HEK293 (cell line): ENCODE results near the gene CDADC1.

Experiments used
- BCL11B ChIP-seq: fragments of 450-650 bp; formaldehyde crosslinking; IDR thresholded peaks from 2 replicates; pipeline ENCODE4 v1.5.1; 2016; ENCODE audit warnings: low read depth, missing biosample characterization, missing genetic modification characterization
- EGR2 ChIP-seq: fragments of 450-650 bp; formaldehyde crosslinking; IDR thresholded peaks from 2 replicates; pipeline ENCODE4 v1.5.1; 2016; ENCODE audit warnings: low read depth, missing biosample characterization, missing genetic modification characterization
- GLIS2 ChIP-seq: fragments of 450-650 bp; formaldehyde crosslinking; IDR thresholded peaks from 2 replicates; pipeline ENCODE4 v1.5.1; 2016; ENCODE audit warnings: missing biosample characterization, missing genetic modification characterization
- OSR2 ChIP-seq: fragments of 450-650 bp; formaldehyde crosslinking; IDR thresholded peaks from 2 replicates; pipeline ENCODE4 v1.5.1; 2016; ENCODE audit warnings: missing biosample characterization, missing genetic modification characterization
- SP7 ChIP-seq: fragments of 450-650 bp; formaldehyde crosslinking; IDR thresholded peaks from 2 replicates; pipeline ENCODE4 v1.5.1; 2016; ENCODE audit warnings: missing biosample characterization, missing genetic modification characterization
- TCF7L2 ChIP-seq: IDR thresholded peaks from 2 replicates; pipeline ENCODE4 v1.6.1; 2011; ENCODE audit warnings: low read depth, mild to moderate bottlenecking, inconsistent platforms, low read length, moderate library complexity, borderline replicate concordance
- YY1 ChIP-seq: fragments of 450-650 bp; formaldehyde crosslinking; IDR thresholded peaks from 2 replicates; pipeline ENCODE4 v1.5.1; 2018; ENCODE audit warnings: missing biosample characterization, missing genetic modification characterization
- ZBTB48 ChIP-seq: fragments of 450-650 bp; formaldehyde crosslinking; IDR thresholded peaks from 2 replicates; pipeline ENCODE4 v1.5.1; 2016; ENCODE audit warnings: missing biosample characterization, missing genetic modification characterization
- ZFP37 ChIP-seq: fragments of 450-650 bp; formaldehyde crosslinking; IDR thresholded peaks from 2 replicates; pipeline ENCODE4 v1.5.1; 2016; ENCODE audit warnings: missing biosample characterization, missing genetic modification characterization
- ZNF169 ChIP-seq: fragments of 450-650 bp; formaldehyde crosslinking; IDR thresholded peaks from 2 replicates; pipeline ENCODE4 v1.5.1; 2016; ENCODE audit warnings: missing biosample characterization, missing genetic modification characterization
- ZNF324 ChIP-seq: fragments of 450-650 bp; formaldehyde crosslinking; IDR thresholded peaks from 2 replicates; pipeline ENCODE4 v1.5.1; 2016; ENCODE audit warnings: missing biosample characterization, missing genetic modification characterization
- ZNF404 ChIP-seq: fragments of 450-650 bp; formaldehyde crosslinking; IDR thresholded peaks from 2 replicates; pipeline ENCODE4 v1.5.1; 2017; ENCODE audit warnings: missing biosample characterization, missing genetic modification characterization
- ZNF501 ChIP-seq: fragments of 450-650 bp; formaldehyde crosslinking; IDR thresholded peaks from 2 replicates; pipeline ENCODE4 v1.5.1; 2016; ENCODE audit warnings: missing biosample characterization, missing genetic modification characterization
- ZNF530 ChIP-seq: fragments of 450-650 bp; formaldehyde crosslinking; IDR thresholded peaks from 2 replicates; pipeline ENCODE4 v1.5.1; 2016; ENCODE audit warnings: low read depth, missing biosample characterization, missing genetic modification characterization
- ZNF560 ChIP-seq: fragments of 450-650 bp; formaldehyde crosslinking; IDR thresholded peaks from 2 replicates; pipeline ENCODE4 v1.5.1; 2017; ENCODE audit warnings: missing biosample characterization, missing genetic modification characterization, borderline replicate concordance
- ZNF600 ChIP-seq: fragments of 450-650 bp; formaldehyde crosslinking; IDR thresholded peaks from 2 replicates; pipeline ENCODE4 v1.5.1; 2016; ENCODE audit warnings: missing biosample characterization, missing genetic modification characterization
- ZSCAN30 ChIP-seq: fragments of 450-650 bp; IDR thresholded peaks from 2 replicates; pipeline ENCODE4 v1.5.1; 2018; ENCODE audit warnings: missing biosample characterization, mild to moderate bottlenecking, missing genetic modification characterization, moderate library complexity
- ZXDB ChIP-seq: fragments of 450-650 bp; formaldehyde crosslinking; IDR thresholded peaks from 2 replicates; pipeline ENCODE4 v1.5.1; 2016; ENCODE audit warnings: missing biosample characterization, missing genetic modification characterization
- TF ChIP-seq, protein P1 (sequence below): fragments of 450-650 bp; formaldehyde crosslinking; IDR thresholded peaks from 2 replicates; pipeline ENCODE4 v1.5.1; 2016; ENCODE audit warnings: missing biosample characterization, missing genetic modification characterization
- TF ChIP-seq, protein P2 (sequence below): fragments of 450-650 bp; formaldehyde crosslinking; conservative IDR thresholded peaks from 2 replicates; pipeline ENCODE4 v1.5.1; 2016; ENCODE audit warnings: low read depth, missing biosample characterization, missing genetic modification characterization
- TF ChIP-seq, protein P3 (sequence below): sonication (generic); formaldehyde crosslinking; IDR thresholded peaks from 2 replicates; pipeline ENCODE4 v1.8.1; 2022; ENCODE audit warnings: mild to moderate bottlenecking, moderate library complexity, missing genetic modification reagents
- TF ChIP-seq, protein P4 (sequence below): fragments of 450-650 bp; formaldehyde crosslinking; IDR thresholded peaks from 2 replicates; pipeline ENCODE4 v1.5.1; 2016; ENCODE audit warnings: missing biosample characterization, missing genetic modification characterization, low read depth
- TF ChIP-seq, protein P5 (sequence below): fragments of 450-650 bp; formaldehyde crosslinking; IDR thresholded peaks from 2 replicates; pipeline ENCODE4 v1.5.1; 2017; ENCODE audit warnings: missing biosample characterization, missing genetic modification characterization
- TF ChIP-seq, protein P6 (sequence below): fragments of 450-650 bp; formaldehyde crosslinking; IDR thresholded peaks from 2 replicates; pipeline ENCODE4 v1.5.0; 2017; ENCODE audit warnings: missing biosample characterization, missing genetic modification characterization, borderline replicate concordance

CDADC1 gene

DNA sequence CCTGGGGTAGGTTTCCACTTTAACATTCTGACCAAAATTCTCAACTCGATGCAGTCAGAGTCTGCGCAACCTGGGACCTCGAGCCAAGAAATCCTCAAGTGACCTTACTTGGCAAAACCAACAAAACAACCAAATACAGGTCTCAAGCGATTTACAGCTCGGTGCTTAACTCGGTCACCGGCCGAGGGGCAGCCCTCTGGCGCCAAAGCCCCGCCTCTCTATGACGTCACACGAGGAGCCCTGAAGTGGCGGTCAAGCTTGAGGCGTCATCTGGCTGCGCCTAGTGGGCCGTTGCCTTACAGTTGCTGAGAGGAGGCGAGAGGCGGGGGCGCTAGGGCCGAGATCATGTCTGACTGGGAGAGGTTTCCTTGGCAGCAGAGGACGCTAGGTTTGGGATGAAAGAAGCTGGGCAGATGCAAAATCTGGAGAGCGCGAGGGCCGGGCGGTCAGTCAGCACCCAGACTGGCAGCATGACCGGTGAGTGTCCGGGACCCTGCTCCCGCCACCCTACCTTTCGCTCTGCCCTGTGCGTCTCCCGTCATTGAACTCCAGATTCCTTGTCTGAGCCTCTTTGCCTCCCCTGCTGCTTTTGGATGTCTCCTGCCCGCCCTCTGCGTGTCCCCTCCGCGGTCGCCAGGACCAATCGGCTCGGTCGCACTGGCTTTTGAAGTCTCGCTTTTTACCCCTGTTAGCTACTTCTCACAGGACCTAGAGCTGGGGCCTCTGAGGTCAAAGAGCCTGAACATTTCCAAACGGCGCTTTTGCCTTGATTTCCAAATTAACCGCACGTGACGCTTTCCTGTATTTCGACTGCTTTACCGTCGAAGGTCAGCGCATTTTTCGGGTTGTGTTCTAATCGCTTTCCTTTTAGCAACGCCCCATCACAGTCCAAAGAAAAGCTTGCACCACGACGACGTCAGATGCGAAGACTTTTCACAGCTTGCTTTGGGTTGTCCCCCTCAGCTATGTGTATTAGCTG lies at the start of gene CDADC1 (continued):
- no peak; the same call in 1 of the 2 replicates for TF ChIP-seq GLIS2 (tag by site-specific recombination)
- peak; percentile 82 for TF ChIP-seq ZNF324 (tag by site-specific recombination)
- TF ChIP-seq, protein P1, sequence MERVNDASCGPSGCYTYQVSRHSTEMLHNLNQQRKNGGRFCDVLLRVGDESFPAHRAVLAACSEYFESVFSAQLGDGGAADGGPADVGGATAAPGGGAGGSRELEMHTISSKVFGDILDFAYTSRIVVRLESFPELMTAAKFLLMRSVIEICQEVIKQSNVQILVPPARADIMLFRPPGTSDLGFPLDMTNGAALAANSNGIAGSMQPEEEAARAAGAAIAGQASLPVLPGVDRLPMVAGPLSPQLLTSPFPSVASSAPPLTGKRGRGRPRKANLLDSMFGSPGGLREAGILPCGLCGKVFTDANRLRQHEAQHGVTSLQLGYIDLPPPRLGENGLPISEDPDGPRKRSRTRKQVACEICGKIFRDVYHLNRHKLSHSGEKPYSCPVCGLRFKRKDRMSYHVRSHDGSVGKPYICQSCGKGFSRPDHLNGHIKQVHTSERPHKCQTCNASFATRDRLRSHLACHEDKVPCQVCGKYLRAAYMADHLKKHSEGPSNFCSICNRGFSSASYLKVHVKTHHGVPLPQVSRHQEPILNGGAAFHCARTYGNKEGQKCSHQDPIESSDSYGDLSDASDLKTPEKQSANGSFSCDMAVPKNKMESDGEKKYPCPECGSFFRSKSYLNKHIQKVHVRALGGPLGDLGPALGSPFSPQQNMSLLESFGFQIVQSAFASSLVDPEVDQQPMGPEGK: peak; percentile 80
- peak; percentile 38; the same call in 1 of the 2 replicates for TF ChIP-seq ZSCAN30 (tag by site-specific recombination)
- TF ChIP-seq ZNF560: no peak
- TF ChIP-seq, protein P2, sequence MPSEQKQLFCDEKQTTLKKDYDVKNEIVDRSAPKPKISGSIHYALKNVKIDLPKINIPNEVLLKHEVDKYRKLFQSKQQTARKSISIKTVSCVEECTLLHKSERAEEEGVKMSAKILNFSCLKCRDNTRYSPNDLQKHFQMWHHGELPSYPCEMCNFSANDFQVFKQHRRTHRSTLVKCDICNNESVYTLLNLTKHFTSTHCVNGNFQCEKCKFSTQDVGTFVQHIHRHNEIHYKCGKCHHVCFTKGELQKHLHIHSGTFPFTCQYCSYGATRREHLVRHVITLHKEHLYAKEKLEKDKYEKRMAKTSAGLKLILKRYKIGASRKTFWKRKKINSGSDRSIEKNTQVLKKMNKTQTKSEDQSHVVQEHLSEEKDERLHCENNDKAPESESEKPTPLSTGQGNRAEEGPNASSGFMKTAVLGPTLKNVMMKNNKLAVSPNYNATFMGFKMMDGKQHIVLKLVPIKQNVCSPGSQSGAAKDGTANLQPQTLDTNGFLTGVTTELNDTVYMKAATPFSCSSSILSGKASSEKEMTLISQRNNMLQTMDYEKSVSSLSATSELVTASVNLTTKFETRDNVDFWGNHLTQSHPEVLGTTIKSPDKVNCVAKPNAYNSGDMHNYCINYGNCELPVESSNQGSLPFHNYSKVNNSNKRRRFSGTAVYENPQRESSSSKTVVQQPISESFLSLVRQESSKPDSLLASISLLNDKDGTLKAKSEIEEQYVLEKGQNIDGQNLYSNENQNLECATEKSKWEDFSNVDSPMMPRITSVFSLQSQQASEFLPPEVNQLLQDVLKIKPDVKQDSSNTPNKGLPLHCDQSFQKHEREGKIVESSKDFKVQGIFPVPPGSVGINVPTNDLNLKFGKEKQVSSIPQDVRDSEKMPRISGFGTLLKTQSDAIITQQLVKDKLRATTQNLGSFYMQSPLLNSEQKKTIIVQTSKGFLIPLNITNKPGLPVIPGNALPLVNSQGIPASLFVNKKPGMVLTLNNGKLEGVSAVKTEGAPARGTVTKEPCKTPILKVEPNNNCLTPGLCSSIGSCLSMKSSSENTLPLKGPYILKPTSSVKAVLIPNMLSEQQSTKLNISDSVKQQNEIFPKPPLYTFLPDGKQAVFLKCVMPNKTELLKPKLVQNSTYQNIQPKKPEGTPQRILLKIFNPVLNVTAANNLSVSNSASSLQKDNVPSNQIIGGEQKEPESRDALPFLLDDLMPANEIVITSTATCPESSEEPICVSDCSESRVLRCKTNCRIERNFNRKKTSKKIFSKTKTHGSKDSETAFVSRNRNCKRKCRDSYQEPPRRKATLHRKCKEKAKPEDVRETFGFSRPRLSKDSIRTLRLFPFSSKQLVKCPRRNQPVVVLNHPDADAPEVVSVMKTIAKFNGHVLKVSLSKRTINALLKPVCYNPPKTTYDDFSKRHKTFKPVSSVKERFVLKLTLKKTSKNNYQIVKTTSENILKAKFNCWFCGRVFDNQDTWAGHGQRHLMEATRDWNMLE (tag by site-specific recombination): no peak
- peak; percentile 68; the same call in 1 of the 2 replicates for TF ChIP-seq ZFP37 (tag by site-specific recombination)
- TF ChIP-seq ZNF530 (tag by site-specific recombination): no peak
- peak; percentile 33; the same call in 1 of the 2 replicates for TF ChIP-seq TCF7L2
- TF ChIP-seq, protein P3, sequence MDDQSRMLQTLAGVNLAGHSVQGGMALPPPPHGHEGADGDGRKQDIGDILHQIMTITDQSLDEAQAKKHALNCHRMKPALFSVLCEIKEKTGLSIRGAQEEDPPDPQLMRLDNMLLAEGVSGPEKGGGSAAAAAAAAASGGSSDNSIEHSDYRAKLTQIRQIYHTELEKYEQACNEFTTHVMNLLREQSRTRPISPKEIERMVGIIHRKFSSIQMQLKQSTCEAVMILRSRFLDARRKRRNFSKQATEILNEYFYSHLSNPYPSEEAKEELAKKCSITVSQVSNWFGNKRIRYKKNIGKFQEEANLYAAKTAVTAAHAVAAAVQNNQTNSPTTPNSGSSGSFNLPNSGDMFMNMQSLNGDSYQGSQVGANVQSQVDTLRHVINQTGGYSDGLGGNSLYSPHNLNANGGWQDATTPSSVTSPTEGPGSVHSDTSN: 0 out of 2 replicates have a peak, but pooled peaks have one; percentile 37
- TF ChIP-seq BCL11B (tag by site-specific recombination): peak; percentile 87
- no peak for TF ChIP-seq ZNF169
- TF ChIP-seq ZNF501 (tag by site-specific recombination): peak; percentile 86
- TF ChIP-seq ZNF600 (tag by site-specific recombination): peak; percentile 11
- peak; percentile 65 for TF ChIP-seq EGR2 (tag by site-specific recombination)
- 0 out of 2 replicates have a peak, but pooled peaks have one; percentile 13 for TF ChIP-seq OSR2 (tag by site-specific recombination)
- TF ChIP-seq, protein P4, sequence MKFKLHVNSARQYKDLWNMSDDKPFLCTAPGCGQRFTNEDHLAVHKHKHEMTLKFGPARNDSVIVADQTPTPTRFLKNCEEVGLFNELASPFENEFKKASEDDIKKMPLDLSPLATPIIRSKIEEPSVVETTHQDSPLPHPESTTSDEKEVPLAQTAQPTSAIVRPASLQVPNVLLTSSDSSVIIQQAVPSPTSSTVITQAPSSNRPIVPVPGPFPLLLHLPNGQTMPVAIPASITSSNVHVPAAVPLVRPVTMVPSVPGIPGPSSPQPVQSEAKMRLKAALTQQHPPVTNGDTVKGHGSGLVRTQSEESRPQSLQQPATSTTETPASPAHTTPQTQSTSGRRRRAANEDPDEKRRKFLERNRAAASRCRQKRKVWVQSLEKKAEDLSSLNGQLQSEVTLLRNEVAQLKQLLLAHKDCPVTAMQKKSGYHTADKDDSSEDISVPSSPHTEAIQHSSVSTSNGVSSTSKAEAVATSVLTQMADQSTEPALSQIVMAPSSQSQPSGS: peak; percentile 100
- TF ChIP-seq ZBTB48 (tag by site-specific recombination): no peak
- TF ChIP-seq, protein P5, sequence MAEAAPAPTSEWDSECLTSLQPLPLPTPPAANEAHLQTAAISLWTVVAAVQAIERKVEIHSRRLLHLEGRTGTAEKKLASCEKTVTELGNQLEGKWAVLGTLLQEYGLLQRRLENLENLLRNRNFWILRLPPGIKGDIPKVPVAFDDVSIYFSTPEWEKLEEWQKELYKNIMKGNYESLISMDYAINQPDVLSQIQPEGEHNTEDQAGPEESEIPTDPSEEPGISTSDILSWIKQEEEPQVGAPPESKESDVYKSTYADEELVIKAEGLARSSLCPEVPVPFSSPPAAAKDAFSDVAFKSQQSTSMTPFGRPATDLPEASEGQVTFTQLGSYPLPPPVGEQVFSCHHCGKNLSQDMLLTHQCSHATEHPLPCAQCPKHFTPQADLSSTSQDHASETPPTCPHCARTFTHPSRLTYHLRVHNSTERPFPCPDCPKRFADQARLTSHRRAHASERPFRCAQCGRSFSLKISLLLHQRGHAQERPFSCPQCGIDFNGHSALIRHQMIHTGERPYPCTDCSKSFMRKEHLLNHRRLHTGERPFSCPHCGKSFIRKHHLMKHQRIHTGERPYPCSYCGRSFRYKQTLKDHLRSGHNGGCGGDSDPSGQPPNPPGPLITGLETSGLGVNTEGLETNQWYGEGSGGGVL (tag by site-specific recombination): 0 out of 2 replicates have a peak, but pooled peaks have one; percentile 33
- peak; percentile 73 for TF ChIP-seq ZXDB (tag by site-specific recombination)
- TF ChIP-seq, protein P6, sequence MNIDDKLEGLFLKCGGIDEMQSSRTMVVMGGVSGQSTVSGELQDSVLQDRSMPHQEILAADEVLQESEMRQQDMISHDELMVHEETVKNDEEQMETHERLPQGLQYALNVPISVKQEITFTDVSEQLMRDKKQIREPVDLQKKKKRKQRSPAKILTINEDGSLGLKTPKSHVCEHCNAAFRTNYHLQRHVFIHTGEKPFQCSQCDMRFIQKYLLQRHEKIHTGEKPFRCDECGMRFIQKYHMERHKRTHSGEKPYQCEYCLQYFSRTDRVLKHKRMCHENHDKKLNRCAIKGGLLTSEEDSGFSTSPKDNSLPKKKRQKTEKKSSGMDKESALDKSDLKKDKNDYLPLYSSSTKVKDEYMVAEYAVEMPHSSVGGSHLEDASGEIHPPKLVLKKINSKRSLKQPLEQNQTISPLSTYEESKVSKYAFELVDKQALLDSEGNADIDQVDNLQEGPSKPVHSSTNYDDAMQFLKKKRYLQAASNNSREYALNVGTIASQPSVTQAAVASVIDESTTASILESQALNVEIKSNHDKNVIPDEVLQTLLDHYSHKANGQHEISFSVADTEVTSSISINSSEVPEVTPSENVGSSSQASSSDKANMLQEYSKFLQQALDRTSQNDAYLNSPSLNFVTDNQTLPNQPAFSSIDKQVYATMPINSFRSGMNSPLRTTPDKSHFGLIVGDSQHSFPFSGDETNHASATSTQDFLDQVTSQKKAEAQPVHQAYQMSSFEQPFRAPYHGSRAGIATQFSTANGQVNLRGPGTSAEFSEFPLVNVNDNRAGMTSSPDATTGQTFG: no peak
- TF ChIP-seq SP7: peak; percentile 69
- TF ChIP-seq ZNF404 (tag by site-specific recombination): no peak
- peak; percentile 30; the same call in 1 of the 2 replicates for TF ChIP-seq YY1 (tag by site-specific recombination)
